Left lung (tissue), 10 donors: ENCODE data around the gene SLC1A6. TPM values are rescaled to one million over a fixed set of nuclear protein-coding genes. Genes with fewer than 3 reads are reported as not detected.
A peak's percentile ranks its signal among the peaks of the same experiment; 100 is the strongest.

Source experiments
- ATAC-seq: fragments of 200-7000 bp; cut with Tn5 transposase; one replicate; pipeline ENCODE4 v1.9.1; 2020; ENCODE audit warnings: moderate library complexity
- DNase-seq, 4 donors: peaks; one replicate each; pipeline ENCODE4 v3.0.0-alpha.2; 2013 to 2020
- H3K27ac ChIP-seq, 2 donors: fragments of 200-600 bp; sonication (generic) in 1 of 2; one replicate each; pipeline versions ENCODE4 v1.5.0 to v1.8.0; 2020 to 2021
- H3K27me3 ChIP-seq, 2 donors: fragments of 200-600 bp; sonication (generic) in 1 of 2; one replicate each; pipeline versions ENCODE4 v1.5.0 to v1.8.0; 2020 to 2021
- H3K36me3 ChIP-seq, 2 donors: fragments of 200-600 bp; sonication (generic) in 1 of 2; one replicate each; pipeline versions ENCODE4 v1.5.0 to v1.8.0; 2020 to 2021
- H3K4me1 ChIP-seq, 2 donors: fragments of 200-600 bp; one replicate each; pipeline ENCODE4 v1.8.0; 2021
- H3K4me3 ChIP-seq, 2 donors: fragments of 200-600 bp; sonication (generic) in 1 of 2; one replicate each; pipeline versions ENCODE4 v1.5.0 to v1.8.0; 2020 to 2021; ENCODE audit warnings: mild to moderate bottlenecking in 1 of 2
- H3K9me3 ChIP-seq, 2 donors: fragments of 200-600 bp; sonication (generic) in 1 of 2; one replicate each; pipeline versions ENCODE4 v1.5.0 to v1.8.0; 2020 to 2021
- CTCF ChIP-seq, 2 donors: fragments of 200-600 bp; sonication (generic) in 1 of 2; IDR thresholded peaks; one replicate each; pipeline versions ENCODE4 v1.5.0 to v1.8.0; 2021; ENCODE audit warnings: antibody characterized with exemption in 2 of 2
- intact Hi-C, 2 donors: fragments of 100-400 bp; cut with DNase I; formaldehyde crosslinking; loops; one replicate each; pipeline versions ENCODE4 v1.11.2 to v1.14.2; 2022
- polyA plus RNA-seq, 6 donors: library from polyadenylated mRNA; unstranded; fragments of 120-200 nt; gene quantifications; one replicate each; pipeline ENCODE4 v1.2.1, GENCODE V29; 2013; ENCODE audit not compliant: insufficient read length in 6 of 6
- total RNA-seq, 2 donors: library from RNA; stranded (reverse); fragmentation: NEBNext Ultra II Directional; extraction: Animal tissue kit (Norgen Biotek cat#: 25700); gene quantifications; one replicate each; pipeline ENCODE4 v1.2.1, GENCODE V29; 2021
- donor health status: DM: no; HTN: yes; CAD: no.
- donor health status: DM: no; HTN: no; CAD: no.

Gene SLC1A6
- total and polyA plus RNA-seq, 8 donors = 0.09 to 0.31 (median 0.17) TPM; not detected in 2

DNA sequence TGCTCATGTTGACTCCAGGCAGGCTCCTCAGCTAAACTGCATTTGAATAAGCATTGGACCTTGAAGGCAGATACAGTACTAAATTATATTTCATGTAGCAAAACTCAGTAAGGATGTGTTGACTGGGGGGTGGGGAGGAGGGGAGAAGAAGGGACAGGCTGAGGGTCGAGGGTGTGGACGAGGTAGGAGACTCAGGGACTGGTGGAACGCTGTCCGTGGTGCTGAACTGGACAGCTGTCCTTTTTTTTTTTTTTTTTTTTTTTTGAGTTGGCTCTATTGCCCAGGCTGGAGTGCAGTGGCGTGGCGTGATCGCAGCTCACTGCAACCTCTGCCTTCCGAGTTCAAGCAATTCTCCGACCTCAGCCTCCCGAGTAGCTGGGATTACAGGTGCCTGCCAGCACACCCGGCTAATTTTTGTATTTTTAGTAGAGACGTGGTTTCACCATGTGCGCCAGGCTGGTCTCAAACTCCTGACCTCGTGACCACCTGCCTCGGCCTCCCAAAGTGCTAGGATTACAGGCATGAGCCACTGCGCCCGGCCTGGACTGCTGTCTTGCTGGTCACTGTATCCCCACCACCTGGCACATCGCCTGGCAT, 36.4 kb upstream of the SLC1A6 start:
- intact Hi-C loops = no loop called here
- Histone ChIP-seq H3K4me3 (no peak overlapping the region), H3K27me3 (peaks cover 3 to 90% of the 10 kb centered on the region in 2 donors), H3K36me3 (no peaks in the 10 kb centered on the region), H3K9me3 (no peaks in the 10 kb centered on the region), H3K27ac (no peak overlapping the region), H3K4me1 (no peaks in the 10 kb centered on the region)
- ATAC-seq (peak; percentile 27), DNase-seq (peak in 2 of 4 donors; percentile 25 to 54)
- no peak for TF ChIP-seq CTCF (IDR thresholded peaks at IDR 0.05)

GRCh38 chr19:15014579-15014978, 34.9 kb upstream of the SLC1A6 start:
- Histone ChIP-seq H3K27ac (no peak overlapping the region), H3K9me3 (no peaks in the 10 kb centered on the region), H3K36me3 (no peaks in the 10 kb centered on the region), H3K27me3 (peaks cover 12 to 93% of the 10 kb centered on the region in 2 donors), H3K4me1 (no peaks in the 10 kb centered on the region), H3K4me3 (no peak overlapping the region)
- DNase-seq (no peak), ATAC-seq (no peak)
- no peak for TF ChIP-seq CTCF (IDR thresholded peaks at IDR 0.05)
- intact Hi-C loops = no loop called here

GRCh38 chr19:15010501-15011300, 31.0 kb upstream of the SLC1A6 start:
- TF ChIP-seq CTCF (IDR thresholded peaks at IDR 0.05) = no peak
- Histone ChIP-seq H3K4me3 (no peak overlapping the region), H3K36me3 (no peaks in the 10 kb centered on the region), H3K9me3 (no peaks in the 10 kb centered on the region), H3K27ac (no peak overlapping the region), H3K4me1 (no peaks in the 10 kb centered on the region), H3K27me3 (peaks cover 12 to 85% of the 10 kb centered on the region in 2 donors)
- intact Hi-C loops = no loop called here
- no peak for DNase-seq
- no peak for ATAC-seq

- intact Hi-C loops = no loop called here
- Histone ChIP-seq H3K27ac (no peak overlapping the region), H3K9me3 (no peaks in the 10 kb centered on the region), H3K27me3 (peaks cover 12 to 75% of the 10 kb centered on the region in 2 donors), H3K4me1 (no peaks in the 10 kb centered on the region), H3K36me3 (no peaks in the 10 kb centered on the region), H3K4me3 (no peak overlapping the region)
- TF ChIP-seq CTCF (IDR thresholded peaks at IDR 0.05) = no peak
- DNase-seq (no peak), ATAC-seq (no peak)
Measured at GRCh38 chr19:15008308-15008707, 28.6 kb upstream of the SLC1A6 start.

DNA sequence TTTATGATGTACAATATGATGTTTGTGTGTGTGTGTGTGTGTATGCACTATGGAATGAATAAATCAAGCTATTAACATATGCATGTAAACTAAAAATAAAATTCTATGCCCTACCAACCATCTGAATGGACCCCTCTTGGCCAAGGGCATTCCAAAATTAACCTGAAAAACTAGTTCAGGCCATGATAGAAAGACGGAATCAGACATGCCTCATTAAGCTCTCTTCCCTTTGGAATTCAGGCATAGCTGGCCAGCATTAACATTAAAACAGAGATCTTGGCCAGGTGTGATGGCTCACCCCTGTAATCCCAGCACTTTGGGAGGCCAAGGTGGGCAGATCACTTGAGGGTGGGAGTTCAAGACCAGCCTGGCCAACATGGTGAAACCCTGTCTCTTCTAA, 18.3 kb upstream of the SLC1A6 start:
- ATAC-seq = no peak
- Histone ChIP-seq H3K27me3 (peaks cover 0 to 40% of the 10 kb centered on the region in 2 donors), H3K36me3 (no peaks in the 10 kb centered on the region), H3K9me3 (no peaks in the 10 kb centered on the region), H3K4me1 (no peaks in the 10 kb centered on the region), H3K4me3 (no peak overlapping the region), H3K27ac (no peak overlapping the region)
- TF ChIP-seq CTCF (IDR thresholded peaks at IDR 0.05) = no peak
- intact Hi-C loops = no loop called here
- no peak for DNase-seq
